Activated B cell treated with CpG ODN at 0.5 μM for 24 hours (primary cell): ENCODE results near the gene DLG1. TPM values are rescaled to one million over a fixed set of nuclear protein-coding genes. Genes with fewer than 3 reads are reported as not detected.

ENCODE experiments used
- ATAC-seq: fragments of 200-7000 bp; cut with Tn5 transposase; one replicate; pipeline ENCODE4 v1.10.0; 2021; ENCODE audit warnings: low read depth, mild to moderate bottlenecking, moderate library complexity
- CTCF ChIA-PET: fragments of 350-600 bp; sonication (Branson Sonifier 250); formaldehyde crosslinking; loops from one replicate; lab custom pipeline; 2021; ENCODE audit warnings: antibody characterized with exemption; lab: Charles Lee
- POLR2A ChIA-PET: fragments of 350-600 bp; sonication (Branson Sonifier 250); formaldehyde crosslinking; loops from one replicate; lab custom pipeline; 2021; ENCODE audit warnings: antibody characterized with exemption; lab: Charles Lee
- DNase-seq: peaks from one replicate; pipeline ENCODE4 v3.0.0; 2022
- H3K27ac Mint-ChIP-seq: one replicate; pipeline ENCODE4 v1.8.0; 2020; ENCODE audit warnings: mixed read lengths
- H3K27me3 Mint-ChIP-seq: one replicate; pipeline ENCODE4 v1.8.0; 2021; ENCODE audit warnings: mixed read lengths
- H3K36me3 Mint-ChIP-seq: one replicate; pipeline ENCODE4 v1.8.0; 2021; ENCODE audit warnings: low read depth, mixed read lengths
- H3K4me1 Mint-ChIP-seq: one replicate; pipeline ENCODE4 v1.8.0; 2021; ENCODE audit warnings: mixed read lengths
- H3K4me3 Mint-ChIP-seq: one replicate; pipeline ENCODE4 v1.8.0; 2020; ENCODE audit warnings: mild to moderate bottlenecking, mixed read lengths
- H3K9me3 Mint-ChIP-seq: one replicate; pipeline ENCODE4 v1.8.0; 2020; ENCODE audit warnings: mixed read lengths
- CTCF ChIP-seq: fragments of 200-600 bp; IDR thresholded peaks from one replicate; pipeline ENCODE4 v1.8.0; 2022; ENCODE audit warnings: antibody characterized with exemption, mild to moderate bottlenecking
- intact Hi-C: fragments of 100-400 bp; cut with micrococcal nuclease; formaldehyde crosslinking; loops from one replicate; pipeline ENCODE4 v1.15.1; 2024
- total RNA-seq: library from RNA; stranded (reverse); gene quantifications from 2 replicates; pipeline ENCODE4 v1.2.3, GENCODE V29; 2022

The DLG1 gene
- total RNA-seq, 1 donor from 2014 or later = 102 TPM

GRCh38 chr3:197024881-197025735 is 273.3 kb downstream of the DLG1 start:
- DNase-seq (no peak), ATAC-seq (no peak)
- H3K9me3 Mint-ChIP-seq = no peaks in the 10 kb centered on the region
- intact Hi-C loops = loop anchor here (10.0 kb wide), 1 partner anchor 1120 kb away; the partner anchor contains the start of gene TNK2
- no peaks in the 10 kb centered on the region for H3K36me3 Mint-ChIP-seq
- H3K27me3 Mint-ChIP-seq = peaks cover 9% of the 10 kb centered on the region
- no peak for TF ChIP-seq CTCF
- CTCF ChIA-PET = no interaction called here
- H3K4me1 Mint-ChIP-seq = peaks cover 52% of the 10 kb centered on the region
- peak overlapping the region; percentile 20 for H3K4me3 Mint-ChIP-seq
- peak overlapping the region; percentile 79 for H3K27ac Mint-ChIP-seq
- POLR2A ChIA-PET = interaction anchor here (0.9 to 5.2 kb wide), 2 partner anchors 10 to 21 kb away, joined by 3 to 91 read pairs; no protein-coding TSS in a partner anchor

- Mint-ChIP-seq H3K4me1 (peaks cover 47% of the 10 kb centered on the region), H3K4me3 (peak overlapping the region; percentile 75), H3K9me3 (no peaks in the 10 kb centered on the region), H3K36me3 (no peaks in the 10 kb centered on the region), H3K27me3 (peaks cover 9% of the 10 kb centered on the region), H3K27ac (peak overlapping the region; percentile 96)
- no peak for TF ChIP-seq CTCF
- ATAC-seq (peak; percentile 1), DNase-seq (no peak)
- POLR2A ChIA-PET = interaction anchor here (0.8 to 5.2 kb wide), 7 partner anchors 11 to 285 kb away, joined by 3 to 91 read pairs (median 3); partner anchors contain the start of gene PAK2
- intact Hi-C loops = loop anchor here (1.0 to 10.0 kb wide), 4 partner anchors 21 to 1119 kb away; partner anchors contain the start of genes PIGZ and TNK2
- CTCF ChIA-PET = interaction anchor here (2.4 kb wide), 1 partner anchor 21 kb away, joined by 17 read pairs; no protein-coding TSS in a partner anchor
Observed at GRCh38 chr3:197023998-197024651, 274.3 kb downstream of the DLG1 start.

GRCh38 chr3:197023241-197023997 is 275.0 kb downstream of the DLG1 start:
- POLR2A ChIA-PET = interaction anchor here (0.7 to 5.2 kb wide), 15 partner anchors 8 to 389 kb away, joined by 3 to 91 read pairs (median 3); partner anchors contain the start of genes CEP19, NCBP2, PAK2 and PIGX
- H3K36me3 Mint-ChIP-seq = no peaks in the 10 kb centered on the region
- peak; percentile 70 for DNase-seq
- CTCF ChIA-PET = interaction anchor here (1.0 to 2.4 kb wide), 3 partner anchors 19 to 164 kb away, joined by 4 to 17 read pairs (median 6); no protein-coding TSS in a partner anchor
- peak; percentile 79 for ATAC-seq
- H3K4me3 Mint-ChIP-seq = peak overlapping the region; percentile 75
- intact Hi-C loops = loop anchor here (1.0 to 10.0 kb wide), 4 partner anchors 20 to 1119 kb away; partner anchors contain the start of genes PIGZ and TNK2
- peaks cover 9% of the 10 kb centered on the region for H3K27me3 Mint-ChIP-seq
- TF ChIP-seq CTCF = no peak
- H3K27ac Mint-ChIP-seq = peak overlapping the region; percentile 96
- no peaks in the 10 kb centered on the region for H3K9me3 Mint-ChIP-seq
- H3K4me1 Mint-ChIP-seq = peaks cover 41% of the 10 kb centered on the region

- Mint-ChIP-seq H3K36me3 (no peaks in the 10 kb centered on the region), H3K4me1 (peaks cover 38% of the 10 kb centered on the region), H3K9me3 (no peaks in the 10 kb centered on the region), H3K4me3 (peak overlapping the region; percentile 75), H3K27me3 (peaks cover 9% of the 10 kb centered on the region), H3K27ac (peak overlapping the region; percentile 96)
- ChIA-PET POLR2A (interaction anchor here (0.7 to 5.2 kb wide), 16 partner anchors 9 to 689 kb away, joined by 3 to 91 read pairs (median 4); partner anchors contain the start of genes CEP19, NCBP2, PAK2 and PIGX), CTCF (interaction anchor here (1.0 to 2.4 kb wide), 3 partner anchors 18 to 164 kb away, joined by 4 to 17 read pairs (median 6); no protein-coding TSS in a partner anchor)
- peak; percentile 58 for ATAC-seq
- intact Hi-C loops = loop anchor here (1.0 to 10.0 kb wide), 4 partner anchors 19 to 1118 kb away; partner anchors contain the start of genes PIGZ and TNK2
- DNase-seq = peak; percentile 67
- TF ChIP-seq CTCF = no peak
Observed at GRCh38 chr3:197022405-197023231, 275.8 kb downstream of the DLG1 start.
